HepG2 (cell line): Measurements from ENCODE around the gene C1QC.

Experiments used
- CBX2 ChIP-seq, 2 experiments: fragments of 200-600 bp in 1 of 2; sonication (generic); formaldehyde crosslinking in 1 of 2; IDR thresholded peaks; 2 replicates each; pipeline versions ENCODE4 v1.7.0 to v1.8.1; 2018 to 2022; ENCODE audit warnings: low read depth in 2 of 2, low read length in 1 of 2, mild to moderate bottlenecking in 1 of 2, missing genetic modification reagents in 1 of 2
- FOXM1 ChIP-seq: sonication (generic); formaldehyde crosslinking; IDR thresholded peaks from 2 replicates; pipeline ENCODE4 v1.5.0; 2020; ENCODE audit warnings: missing genetic modification reagents
- HES4 ChIP-seq: sonication (generic); formaldehyde crosslinking; IDR thresholded peaks from 2 replicates; pipeline ENCODE4 v1.9.0; 2021; ENCODE audit warnings: mild to moderate bottlenecking, missing genetic modification reagents, borderline replicate concordance
- IKZF4 ChIP-seq: sonication (generic); formaldehyde crosslinking; IDR thresholded peaks from 2 replicates; pipeline ENCODE4 v1.5.1; 2020; ENCODE audit warnings: borderline replicate concordance, mild to moderate bottlenecking, low read depth, missing genetic modification reagents; ENCODE audit errors: not compliant biosample characterization
- KLF9 ChIP-seq: IDR thresholded peaks from 2 replicates; pipeline ENCODE4 v1.6.1; 2016; ENCODE audit warnings: low read depth
- POLR2A ChIP-seq, 2 experiments: IDR thresholded peaks; 2 replicates each; pipeline ENCODE4 v1.6.1; 2011; ENCODE audit warnings: low read depth in 2 of 2, low read length in 2 of 2, mild to moderate bottlenecking in 1 of 2, moderate library complexity in 1 of 2; ENCODE audit not compliant: insufficient read depth in 1 of 2
- RAD21 ChIP-seq: fragments of 450-650 bp; formaldehyde crosslinking; IDR thresholded peaks from 2 replicates; pipeline ENCODE4 v1.5.0; 2020; ENCODE audit warnings: mild to moderate bottlenecking
- SSRP1 ChIP-seq: IDR thresholded peaks from 2 replicates; pipeline ENCODE4 v1.6.1; 2016; ENCODE audit warnings: control low read depth
- ZC3H13 ChIP-seq: sonication (generic); formaldehyde crosslinking; IDR thresholded peaks from 2 replicates; pipeline ENCODE4 v1.8.1; 2023; ENCODE audit warnings: mild to moderate bottlenecking, missing genetic modification reagents, moderate library complexity
- TF ChIP-seq, protein P1 (sequence below): sonication (generic); formaldehyde crosslinking; IDR thresholded peaks from 2 replicates; pipeline ENCODE4 v1.5.0; 2020; ENCODE audit warnings: mild to moderate bottlenecking, missing genetic modification reagents, moderate library complexity
- TF ChIP-seq, protein P2 (sequence below): sonication (generic); formaldehyde crosslinking; IDR thresholded peaks from 2 replicates; pipeline ENCODE4 v1.4.0; 2020; ENCODE audit warnings: low read depth, mild to moderate bottlenecking, missing genetic modification reagents
- TF ChIP-seq, protein P3 (sequence below): sonication (generic); formaldehyde crosslinking; IDR thresholded peaks from 2 replicates; pipeline ENCODE4 v1.4.0; 2020; ENCODE audit warnings: mild to moderate bottlenecking, missing genetic modification reagents
- TF ChIP-seq, protein P4 (sequence below): sonication (generic); formaldehyde crosslinking; IDR thresholded peaks from 2 replicates; pipeline ENCODE4 v1.4.0; 2020; ENCODE audit warnings: missing genetic modification reagents

DNA sequence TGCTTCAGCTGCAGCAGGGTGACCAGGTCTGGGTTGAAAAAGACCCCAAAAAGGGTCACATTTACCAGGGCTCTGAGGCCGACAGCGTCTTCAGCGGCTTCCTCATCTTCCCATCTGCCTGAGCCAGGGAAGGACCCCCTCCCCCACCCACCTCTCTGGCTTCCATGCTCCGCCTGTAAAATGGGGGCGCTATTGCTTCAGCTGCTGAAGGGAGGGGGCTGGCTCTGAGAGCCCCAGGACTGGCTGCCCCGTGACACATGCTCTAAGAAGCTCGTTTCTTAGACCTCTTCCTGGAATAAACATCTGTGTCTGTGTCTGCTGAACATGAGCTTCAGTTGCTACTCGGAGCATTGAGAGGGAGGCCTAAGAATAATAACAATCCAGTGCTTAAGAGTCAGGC is 4.1 kb upstream of the C1QC start:
- TF ChIP-seq, protein P1, sequence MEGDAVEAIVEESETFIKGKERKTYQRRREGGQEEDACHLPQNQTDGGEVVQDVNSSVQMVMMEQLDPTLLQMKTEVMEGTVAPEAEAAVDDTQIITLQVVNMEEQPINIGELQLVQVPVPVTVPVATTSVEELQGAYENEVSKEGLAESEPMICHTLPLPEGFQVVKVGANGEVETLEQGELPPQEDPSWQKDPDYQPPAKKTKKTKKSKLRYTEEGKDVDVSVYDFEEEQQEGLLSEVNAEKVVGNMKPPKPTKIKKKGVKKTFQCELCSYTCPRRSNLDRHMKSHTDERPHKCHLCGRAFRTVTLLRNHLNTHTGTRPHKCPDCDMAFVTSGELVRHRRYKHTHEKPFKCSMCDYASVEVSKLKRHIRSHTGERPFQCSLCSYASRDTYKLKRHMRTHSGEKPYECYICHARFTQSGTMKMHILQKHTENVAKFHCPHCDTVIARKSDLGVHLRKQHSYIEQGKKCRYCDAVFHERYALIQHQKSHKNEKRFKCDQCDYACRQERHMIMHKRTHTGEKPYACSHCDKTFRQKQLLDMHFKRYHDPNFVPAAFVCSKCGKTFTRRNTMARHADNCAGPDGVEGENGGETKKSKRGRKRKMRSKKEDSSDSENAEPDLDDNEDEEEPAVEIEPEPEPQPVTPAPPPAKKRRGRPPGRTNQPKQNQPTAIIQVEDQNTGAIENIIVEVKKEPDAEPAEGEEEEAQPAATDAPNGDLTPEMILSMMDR (CRISPR knock-in tag): peak; percentile 15; the same call in 1 of the 2 replicates
- no peak for TF ChIP-seq ZC3H13 (CRISPR knock-in tag)
- TF ChIP-seq IKZF4 (CRISPR knock-in tag): no peak
- no peak for TF ChIP-seq POLR2A (IDR thresholded peaks at IDR 0.05; ENCODE audit: insufficient read depth in 1 of 2, low read depth in 2 of 2, low read length in 2 of 2)
- TF ChIP-seq, protein P2, sequence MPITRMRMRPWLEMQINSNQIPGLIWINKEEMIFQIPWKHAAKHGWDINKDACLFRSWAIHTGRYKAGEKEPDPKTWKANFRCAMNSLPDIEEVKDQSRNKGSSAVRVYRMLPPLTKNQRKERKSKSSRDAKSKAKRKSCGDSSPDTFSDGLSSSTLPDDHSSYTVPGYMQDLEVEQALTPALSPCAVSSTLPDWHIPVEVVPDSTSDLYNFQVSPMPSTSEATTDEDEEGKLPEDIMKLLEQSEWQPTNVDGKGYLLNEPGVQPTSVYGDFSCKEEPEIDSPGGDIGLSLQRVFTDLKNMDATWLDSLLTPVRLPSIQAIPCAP (CRISPR knock-in tag): no peak
- no peak for TF ChIP-seq FOXM1
- no peak for TF ChIP-seq HES4 (CRISPR knock-in tag)
- TF ChIP-seq, protein P3, sequence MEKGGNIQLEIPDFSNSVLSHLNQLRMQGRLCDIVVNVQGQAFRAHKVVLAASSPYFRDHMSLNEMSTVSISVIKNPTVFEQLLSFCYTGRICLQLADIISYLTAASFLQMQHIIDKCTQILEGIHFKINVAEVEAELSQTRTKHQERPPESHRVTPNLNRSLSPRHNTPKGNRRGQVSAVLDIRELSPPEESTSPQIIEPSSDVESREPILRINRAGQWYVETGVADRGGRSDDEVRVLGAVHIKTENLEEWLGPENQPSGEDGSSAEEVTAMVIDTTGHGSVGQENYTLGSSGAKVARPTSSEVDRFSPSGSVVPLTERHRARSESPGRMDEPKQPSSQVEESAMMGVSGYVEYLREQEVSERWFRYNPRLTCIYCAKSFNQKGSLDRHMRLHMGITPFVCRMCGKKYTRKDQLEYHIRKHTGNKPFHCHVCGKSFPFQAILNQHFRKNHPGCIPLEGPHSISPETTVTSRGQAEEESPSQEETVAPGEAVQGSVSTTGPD: no peak
- TF ChIP-seq KLF9 (CRISPR knock-in tag): no peak
- no peak for TF ChIP-seq SSRP1 (CRISPR knock-in tag)
- TF ChIP-seq, protein P4, sequence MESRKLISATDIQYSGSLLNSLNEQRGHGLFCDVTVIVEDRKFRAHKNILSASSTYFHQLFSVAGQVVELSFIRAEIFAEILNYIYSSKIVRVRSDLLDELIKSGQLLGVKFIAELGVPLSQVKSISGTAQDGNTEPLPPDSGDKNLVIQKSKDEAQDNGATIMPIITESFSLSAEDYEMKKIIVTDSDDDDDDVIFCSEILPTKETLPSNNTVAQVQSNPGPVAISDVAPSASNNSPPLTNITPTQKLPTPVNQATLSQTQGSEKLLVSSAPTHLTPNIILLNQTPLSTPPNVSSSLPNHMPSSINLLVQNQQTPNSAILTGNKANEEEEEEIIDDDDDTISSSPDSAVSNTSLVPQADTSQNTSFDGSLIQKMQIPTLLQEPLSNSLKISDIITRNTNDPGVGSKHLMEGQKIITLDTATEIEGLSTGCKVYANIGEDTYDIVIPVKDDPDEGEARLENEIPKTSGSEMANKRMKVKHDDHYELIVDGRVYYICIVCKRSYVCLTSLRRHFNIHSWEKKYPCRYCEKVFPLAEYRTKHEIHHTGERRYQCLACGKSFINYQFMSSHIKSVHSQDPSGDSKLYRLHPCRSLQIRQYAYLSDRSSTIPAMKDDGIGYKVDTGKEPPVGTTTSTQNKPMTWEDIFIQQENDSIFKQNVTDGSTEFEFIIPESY (CRISPR knock-in tag): no peak
- no peak for TF ChIP-seq CBX2 (IDR thresholded peaks at IDR 0.05; ENCODE audit: low read depth, low read length)
- TF ChIP-seq CBX2 (CRISPR knock-in tag; IDR thresholded peaks at IDR 0.05; ENCODE audit: low read depth): no peak
- TF ChIP-seq RAD21 (CRISPR knock-in tag): no peak
